ENCODE results near the gene SHC4. TPM values are rescaled to one million over a fixed set of nuclear protein-coding genes. Genes with fewer than 3 reads are reported as not detected.

SHC4 gene
- total RNA-seq, 2 experiments from 2014 or later, result 0.41 to 1.3 TPM

- H3K9me3 ChIP-seq (ENCODE audit: low read length), result no peaks in the 10 kb centered on the region
- intact Hi-C loops (cut with micrococcal nuclease; ENCODE audit: unreplicated experiment), result no loop called here
- H2AFZ ChIP-seq (ENCODE audit: low read length), result no peak overlapping the region
- no peaks in the 10 kb centered on the region for H3K36me3 ChIP-seq (ENCODE audit: insufficient read depth, low read length)
- no peak overlapping the region for H3K4me3 ChIP-seq (ENCODE audit: low read depth, low read length, poor library complexity, severe bottlenecking)
- no peaks in the 10 kb centered on the region for H3K79me2 ChIP-seq (ENCODE audit: insufficient read depth, low read depth, low read length)
- no peaks in the 10 kb centered on the region for H3K4me1 ChIP-seq (ENCODE audit: insufficient read depth, low read length, poor library complexity, severe bottlenecking)
- ChIA-PET POLR2A (no interaction called here), CTCF (ENCODE audit: unreplicated experiment) (no interaction called here)
- BruUV-seq (replicated peaks), result no TSS peak
- no peak overlapping the region for H3K4me2 ChIP-seq (ENCODE audit: low read length)
- H3K9me2 ChIP-seq (ENCODE audit: insufficient read depth, low read length), result no peaks in the 10 kb centered on the region
- H3K27ac ChIP-seq (ENCODE audit: low read depth, low read length, poor library complexity, severe bottlenecking), result no peak overlapping the region
- no peak for TF ChIP-seq CTCF (conservative IDR thresholded peaks at IDR 0.05; ENCODE audit: low read length)
- TF ChIP-seq EZH2phosphoT487 (IDR thresholded peaks at IDR 0.05; ENCODE audit: borderline replicate concordance, low read depth, low read length), result no peak
- H4K20me1 ChIP-seq (ENCODE audit: insufficient read depth, low read length), result no peaks in the 10 kb centered on the region
- DNase-seq (ENCODE audit: low spot score), result no peak
These were observed 19.6 kb upstream of the SHC4 start for GRCh38 chr15:48983300-48983699.

GRCh38 chr15:48981941-48982340 is 18.2 kb upstream of the SHC4 start:
- no TSS peak for BruUV-seq (replicated peaks)
- Histone ChIP-seq H3K4me1 (ENCODE audit: insufficient read depth, low read length, poor library complexity, severe bottlenecking) (no peaks in the 10 kb centered on the region), H3K4me3 (ENCODE audit: low read depth, low read length, poor library complexity, severe bottlenecking) (no peak overlapping the region), H3K36me3 (ENCODE audit: insufficient read depth, low read length) (no peaks in the 10 kb centered on the region), H3K79me2 (ENCODE audit: insufficient read depth, low read depth, low read length) (no peaks in the 10 kb centered on the region), H3K27ac (ENCODE audit: low read depth, low read length, poor library complexity, severe bottlenecking) (no peak overlapping the region), H3K9me3 (ENCODE audit: low read length) (no peaks in the 10 kb centered on the region), H3K9me2 (ENCODE audit: insufficient read depth, low read length) (no peaks in the 10 kb centered on the region), H4K20me1 (ENCODE audit: insufficient read depth, low read length) (no peaks in the 10 kb centered on the region), H3K4me2 (ENCODE audit: low read length) (no peak overlapping the region), H2AFZ (ENCODE audit: low read length) (no peak overlapping the region)
- no peak for DNase-seq (ENCODE audit: low spot score)
- CTCF ChIA-PET (ENCODE audit: unreplicated experiment), result no interaction called here
- POLR2A ChIA-PET, result no interaction called here
- no peak for TF ChIP-seq CTCF (conservative IDR thresholded peaks at IDR 0.05; ENCODE audit: low read length)
- TF ChIP-seq EZH2phosphoT487 (IDR thresholded peaks at IDR 0.05; ENCODE audit: borderline replicate concordance, low read depth, low read length), result no peak
- intact Hi-C loops (cut with micrococcal nuclease; ENCODE audit: unreplicated experiment), result no loop called here

- H2AFZ ChIP-seq (ENCODE audit: low read length), result no peak overlapping the region
- no peak overlapping the region for H3K4me2 ChIP-seq (ENCODE audit: low read length)
- H3K79me2 ChIP-seq (ENCODE audit: insufficient read depth, low read depth, low read length), result no peaks in the 10 kb centered on the region
- H3K36me3 ChIP-seq (ENCODE audit: insufficient read depth, low read length), result no peaks in the 10 kb centered on the region
- TF ChIP-seq EZH2phosphoT487 (IDR thresholded peaks at IDR 0.05; ENCODE audit: borderline replicate concordance, low read depth, low read length) (no peak), CTCF (conservative IDR thresholded peaks at IDR 0.05; ENCODE audit: low read length) (no peak)
- no peak for DNase-seq (ENCODE audit: low spot score)
- BruUV-seq (replicated peaks), result no TSS peak
- no peaks in the 10 kb centered on the region for H4K20me1 ChIP-seq (ENCODE audit: insufficient read depth, low read length)
- H3K9me2 ChIP-seq (ENCODE audit: insufficient read depth, low read length), result no peaks in the 10 kb centered on the region
- peaks cover 4% of the 10 kb centered on the region for H3K4me1 ChIP-seq (ENCODE audit: insufficient read depth, low read length, poor library complexity, severe bottlenecking)
- H3K27ac ChIP-seq (ENCODE audit: low read depth, low read length, poor library complexity, severe bottlenecking), result no peak overlapping the region
- ChIA-PET CTCF (ENCODE audit: unreplicated experiment) (no interaction called here), POLR2A (no interaction called here)
- no peaks in the 10 kb centered on the region for H3K9me3 ChIP-seq (ENCODE audit: low read length)
- no peak overlapping the region for H3K4me3 ChIP-seq (ENCODE audit: low read depth, low read length, poor library complexity, severe bottlenecking)
- intact Hi-C loops (cut with micrococcal nuclease; ENCODE audit: unreplicated experiment), result no loop called here
These were observed 14.9 kb upstream of the SHC4 start for GRCh38 chr15:48978638-48979037.

All from OCI-LY7 (cell line).